Measurements from ENCODE around the gene PITX3.
A peak's percentile ranks its signal among the peaks of the same experiment; 100 is the strongest.
"Not testable (repeated sequence)": the region's sequence is repeated elsewhere in the genome, so short reads cannot be mapped to it uniquely, and the experiment has no call there.

The PITX3 gene

GRCh38 chr10:102196893-102197292 lies 44.4 kb downstream of the PITX3 start:
- no peak for DNase-seq (ENCODE audit: low read depth)
- TF ChIP-seq MAX (IDR thresholded peaks at IDR 0.05; ENCODE audit: low read depth, low read length) (no peak), MYC (IDR thresholded peaks at IDR 0.05; ENCODE audit: low read depth, low read length) (no peak), POLR2A (IDR thresholded peaks at IDR 0.05; ENCODE audit: extremely low read depth, insufficient read length) (no peak), CTCF (IDR thresholded peaks at IDR 0.05; ENCODE audit: low read depth, low read length) (no peak)
- H3K4me3 ChIP-seq (ENCODE audit: low read depth, low read length), result no peak overlapping the region

- TF ChIP-seq POLR2A (IDR thresholded peaks at IDR 0.05; ENCODE audit: extremely low read depth, insufficient read length) (no peak), MYC (IDR thresholded peaks at IDR 0.05; ENCODE audit: low read depth, low read length) (no peak), MAX (IDR thresholded peaks at IDR 0.05; ENCODE audit: low read depth, low read length) (no peak), CTCF (IDR thresholded peaks at IDR 0.05; ENCODE audit: low read depth, low read length) (no peak)
- peak; percentile 18 for DNase-seq (ENCODE audit: low read depth)
- H3K4me3 ChIP-seq (ENCODE audit: low read depth, low read length), result no peak overlapping the region
These were observed 45.9 kb downstream of the PITX3 start for GRCh38 chr10:102195296-102195870.

GRCh38 chr10:102191956-102192355 lies 49.4 kb downstream of the PITX3 start:
- DNase-seq (ENCODE audit: low read depth), result no peak
- TF ChIP-seq MAX (IDR thresholded peaks at IDR 0.05; ENCODE audit: low read depth, low read length) (no peak), CTCF (IDR thresholded peaks at IDR 0.05; ENCODE audit: low read depth, low read length) (no peak), POLR2A (IDR thresholded peaks at IDR 0.05; ENCODE audit: extremely low read depth, insufficient read length) (no peak), MYC (IDR thresholded peaks at IDR 0.05; ENCODE audit: low read depth, low read length) (no peak)
- H3K4me3 ChIP-seq (ENCODE audit: low read depth, low read length), result no peak overlapping the region

GRCh38 chr10:102188941-102189898 lies 52.1 kb downstream of the PITX3 start:
- not testable (repeated sequence) for H3K4me3 ChIP-seq (ENCODE audit: low read depth, low read length); DNase-seq (ENCODE audit: low read depth)

GRCh38 chr10:102188298-102188940 lies 52.9 kb downstream of the PITX3 start:
- TF ChIP-seq POLR2A (IDR thresholded peaks at IDR 0.05; ENCODE audit: extremely low read depth, insufficient read length), result no peak
- no peak for TF ChIP-seq CTCF (IDR thresholded peaks at IDR 0.05; ENCODE audit: low read depth, low read length)
- no peak for TF ChIP-seq MAX (IDR thresholded peaks at IDR 0.05; ENCODE audit: low read depth, low read length)
- TF ChIP-seq MYC (IDR thresholded peaks at IDR 0.05; ENCODE audit: low read depth, low read length), result no peak
- DNase-seq (ENCODE audit: low read depth), result no peak
- no peak overlapping the region for H3K4me3 ChIP-seq (ENCODE audit: low read depth, low read length)
